Adipocyte (in vitro differentiated cells): ENCODE measurements around the gene HELZ.

Experiments
- DNase-seq: peaks from one replicate; pipeline ENCODE4 v3.0.0-alpha.2; 2015; ENCODE audit warnings: low read depth
- H3K27me3 ChIP-seq: replicated peaks from 2 replicates; pipeline ENCODE4 v1.7.0; 2013; ENCODE audit warnings: mild to moderate bottlenecking, low read length, moderate library complexity; ENCODE audit not compliant: control insufficient read depth, insufficient read depth
- H3K36me3 ChIP-seq: 2 replicates; pipeline ENCODE4 v1.7.0; 2013; ENCODE audit warnings: low read length, mild to moderate bottlenecking, moderate library complexity; ENCODE audit not compliant: control insufficient read depth, insufficient read depth, severe bottlenecking
- H3K4me1 ChIP-seq: 2 replicates; pipeline ENCODE4 v1.7.0; 2013; ENCODE audit warnings: mild to moderate bottlenecking, low read length, moderate library complexity; ENCODE audit not compliant: control insufficient read depth, insufficient read depth
- H3K4me3 ChIP-seq: 2 replicates; pipeline ENCODE4 v1.7.0; 2013; ENCODE audit warnings: mild to moderate bottlenecking, low read length, moderate library complexity
- H3K9ac ChIP-seq: 2 replicates; pipeline ENCODE4 v1.7.0; 2013; ENCODE audit warnings: mild to moderate bottlenecking, low read length, moderate library complexity
- H3K9me3 ChIP-seq: 2 replicates; pipeline ENCODE4 v1.7.0; 2013; ENCODE audit warnings: mild to moderate bottlenecking, low read length, moderate library complexity; ENCODE audit not compliant: control insufficient read depth

Gene HELZ

GRCh38 chr17:67245694-67246402 lies 852 bp upstream of the HELZ start:
- peak; percentile 51 for DNase-seq

GRCh38 chr17:67244431-67245072 lies 444 bp downstream of the HELZ start:
- peaks cover 9% of the 10 kb centered on the region for H3K36me3 ChIP-seq
- H3K9ac ChIP-seq = peak overlapping the region; percentile 95
- H3K9me3 ChIP-seq = no peaks in the 10 kb centered on the region
- H3K4me1 ChIP-seq = peaks cover 46% of the 10 kb centered on the region
- no peaks in the 10 kb centered on the region for H3K27me3 ChIP-seq
- DNase-seq = peak; percentile 49
- H3K4me3 ChIP-seq = peak overlapping the region; percentile 89

More at GRCh38 chr17:67245694-67246402, 852 bp upstream of the HELZ start:
- peak overlapping the region; percentile 89 for H3K4me3 ChIP-seq
- peaks cover 33% of the 10 kb centered on the region for H3K4me1 ChIP-seq
- peak overlapping the region; percentile 95 for H3K9ac ChIP-seq
- peaks cover 8% of the 10 kb centered on the region for H3K36me3 ChIP-seq
- no peaks in the 10 kb centered on the region for H3K27me3 ChIP-seq
- no peaks in the 10 kb centered on the region for H3K9me3 ChIP-seq

GRCh38 chr17:67243284-67243683 lies 1.7 kb downstream of the HELZ start:
- Histone ChIP-seq H3K4me3 (peak overlapping the region; percentile 89), H3K9ac (peak overlapping the region; percentile 95), H3K9me3 (no peaks in the 10 kb centered on the region), H3K4me1 (peaks cover 52% of the 10 kb centered on the region), H3K27me3 (no peaks in the 10 kb centered on the region), H3K36me3 (peaks cover 20% of the 10 kb centered on the region)
- peak; percentile 34 for DNase-seq

- Histone ChIP-seq H3K4me1 (peaks cover 52% of the 10 kb centered on the region), H3K9me3 (no peaks in the 10 kb centered on the region), H3K27me3 (no peaks in the 10 kb centered on the region), H3K9ac (no peak overlapping the region), H3K4me3 (no peak overlapping the region), H3K36me3 (peaks cover 33% of the 10 kb centered on the region)
- no peak for DNase-seq
Observed at GRCh38 chr17:67241719-67242341, 3.2 kb downstream of the HELZ start.

- peaks cover 47% of the 10 kb centered on the region for H3K4me1 ChIP-seq
- peak overlapping the region; percentile 11 for H3K9ac ChIP-seq
- no peaks in the 10 kb centered on the region for H3K9me3 ChIP-seq
- peaks cover 52% of the 10 kb centered on the region for H3K36me3 ChIP-seq
- DNase-seq = peak; percentile 62
- H3K4me3 ChIP-seq = peak overlapping the region; percentile 30
- no peaks in the 10 kb centered on the region for H3K27me3 ChIP-seq
Observed at GRCh38 chr17:67239597-67239996, 5.4 kb downstream of the HELZ start.

GRCh38 chr17:67238991-67239390 lies 6.0 kb downstream of the HELZ start:
- Histone ChIP-seq H3K9me3 (no peaks in the 10 kb centered on the region), H3K27me3 (no peaks in the 10 kb centered on the region), H3K9ac (no peak overlapping the region), H3K36me3 (peaks cover 57% of the 10 kb centered on the region), H3K4me1 (peaks cover 47% of the 10 kb centered on the region), H3K4me3 (peak overlapping the region; percentile 30)
- DNase-seq = no peak

GRCh38 chr17:67232441-67232840 lies 12.6 kb downstream of the HELZ start:
- DNase-seq = no peak
- peaks cover 18% of the 10 kb centered on the region for H3K4me1 ChIP-seq
- H3K9me3 ChIP-seq = no peaks in the 10 kb centered on the region
- no peak overlapping the region for H3K4me3 ChIP-seq
- no peaks in the 10 kb centered on the region for H3K27me3 ChIP-seq
- H3K36me3 ChIP-seq = peaks cover 46% of the 10 kb centered on the region
- H3K9ac ChIP-seq = no peak overlapping the region

- H3K9me3 ChIP-seq = no peaks in the 10 kb centered on the region
- no peak overlapping the region for H3K4me3 ChIP-seq
- H3K4me1 ChIP-seq = peaks cover 26% of the 10 kb centered on the region
- H3K27me3 ChIP-seq = no peaks in the 10 kb centered on the region
- DNase-seq = no peak
- peaks cover 32% of the 10 kb centered on the region for H3K36me3 ChIP-seq
- H3K9ac ChIP-seq = no peak overlapping the region
Observed at GRCh38 chr17:67229109-67229955, 15.7 kb downstream of the HELZ start.

- H3K4me1 ChIP-seq = peaks cover 26% of the 10 kb centered on the region
- H3K9me3 ChIP-seq = no peaks in the 10 kb centered on the region
- peaks cover 24% of the 10 kb centered on the region for H3K36me3 ChIP-seq
- H3K27me3 ChIP-seq = no peaks in the 10 kb centered on the region
- DNase-seq = peak; percentile 75
- H3K9ac ChIP-seq = no peak overlapping the region
- H3K4me3 ChIP-seq = no peak overlapping the region
Observed at GRCh38 chr17:67227488-67227887, 17.5 kb downstream of the HELZ start.

GRCh38 chr17:67225316-67225715 lies 19.7 kb downstream of the HELZ start:
- H3K27me3 ChIP-seq = no peaks in the 10 kb centered on the region
- no peak for DNase-seq
- no peaks in the 10 kb centered on the region for H3K9me3 ChIP-seq
- H3K36me3 ChIP-seq = peaks cover 27% of the 10 kb centered on the region
- H3K9ac ChIP-seq = no peak overlapping the region
- peaks cover 33% of the 10 kb centered on the region for H3K4me1 ChIP-seq
- no peak overlapping the region for H3K4me3 ChIP-seq

GRCh38 chr17:67224736-67225135 lies 20.3 kb downstream of the HELZ start:
- Histone ChIP-seq H3K4me3 (no peak overlapping the region), H3K36me3 (peaks cover 27% of the 10 kb centered on the region), H3K9ac (no peak overlapping the region), H3K9me3 (no peaks in the 10 kb centered on the region), H3K27me3 (no peaks in the 10 kb centered on the region), H3K4me1 (peaks cover 31% of the 10 kb centered on the region)
- DNase-seq = no peak
